Measurements from ENCODE around the gene APBA2.

- TF ChIP-seq CTCF (IDR thresholded peaks at IDR 0.05): no peak
- TF ChIP-seq POLR2A (IDR thresholded peaks at IDR 0.05): no peak
- TF ChIP-seq POLR2AphosphoS5 (IDR thresholded peaks at IDR 0.05): no peak
- TF ChIP-seq EP300 (IDR thresholded peaks at IDR 0.05): no peak
Measured at GRCh38 chr15:29003191-29003839, 117.5 kb downstream of the APBA2 start.
